CD4-positive, alpha-beta T cell treated with Interleukin-1 beta for 1 hour (primary cell): ENCODE data around the gene TRIM73.
A peak's percentile ranks its signal among the peaks of the same experiment; 100 is the strongest.
"Not testable (repeated sequence)": the region's sequence is repeated elsewhere in the genome, so short reads cannot be mapped to it uniquely, and the experiment has no call there.

Experiments
- DNase-seq, 2 donors: peaks; one replicate each; pipeline ENCODE4 v3.0.0-alpha.2; 2020 to 2022

Gene TRIM73

GRCh38 chr7:75415829-75416373 is 20.5 kb downstream of the TRIM73 start:
- not testable (repeated sequence) for DNase-seq

- not testable (repeated sequence) for DNase-seq
Observed at GRCh38 chr7:75416787-75417186, 21.4 kb downstream of the TRIM73 start.

DNA sequence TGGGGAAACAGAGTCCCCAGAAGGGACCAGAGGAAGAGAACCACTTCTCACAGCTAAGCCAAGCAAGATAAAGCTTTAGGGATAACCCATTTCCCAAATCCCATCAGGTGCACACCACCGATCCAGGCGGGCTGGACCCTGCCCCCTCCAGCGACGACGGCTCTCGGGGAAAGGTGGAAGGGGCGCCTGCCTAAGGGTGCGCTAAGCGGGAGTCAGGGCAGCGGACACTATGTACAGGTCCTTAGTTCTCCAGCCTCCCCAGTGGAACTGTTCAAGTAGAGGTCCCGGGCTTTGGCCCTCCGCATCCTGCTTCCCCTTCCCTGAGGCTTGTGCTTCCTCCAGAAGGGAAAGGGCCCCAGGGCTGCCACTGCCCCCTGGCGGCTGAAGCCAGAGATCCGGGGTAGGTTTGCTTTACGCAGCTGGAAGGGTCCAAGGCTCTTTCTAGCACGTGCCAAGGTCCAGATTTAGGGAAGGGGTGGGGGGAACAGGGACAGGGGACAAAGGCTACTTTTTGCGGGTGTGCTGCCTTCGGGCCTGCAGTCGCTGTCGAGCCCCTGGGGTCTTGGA is 22.9 kb downstream of the TRIM73 start:
- DNase-seq, result not testable (repeated sequence)

DNA sequence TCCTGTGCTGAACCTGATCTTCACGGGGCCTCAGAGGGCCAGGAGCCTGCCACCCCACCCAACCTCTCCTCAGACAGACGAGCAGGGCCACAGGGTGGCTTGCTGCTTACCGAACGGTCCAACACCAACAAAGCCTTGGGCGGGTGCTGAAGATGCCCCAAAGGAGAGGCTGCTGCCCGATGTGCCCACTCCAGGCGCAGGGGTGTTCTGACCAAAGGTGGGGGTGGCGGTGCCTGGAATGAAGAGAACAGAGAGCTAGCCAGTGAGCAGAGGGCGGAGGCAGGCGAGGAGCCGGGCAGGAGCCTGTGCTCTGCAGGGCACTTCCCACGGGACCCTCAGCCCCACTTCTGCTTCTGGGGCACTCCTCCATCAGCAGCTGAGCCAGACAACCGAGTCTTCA is 23.8 kb downstream of the TRIM73 start:
- not testable (repeated sequence) for DNase-seq

- not testable (repeated sequence) for DNase-seq
Observed at GRCh38 chr7:75419693-75420092, 24.3 kb downstream of the TRIM73 start.

DNA sequence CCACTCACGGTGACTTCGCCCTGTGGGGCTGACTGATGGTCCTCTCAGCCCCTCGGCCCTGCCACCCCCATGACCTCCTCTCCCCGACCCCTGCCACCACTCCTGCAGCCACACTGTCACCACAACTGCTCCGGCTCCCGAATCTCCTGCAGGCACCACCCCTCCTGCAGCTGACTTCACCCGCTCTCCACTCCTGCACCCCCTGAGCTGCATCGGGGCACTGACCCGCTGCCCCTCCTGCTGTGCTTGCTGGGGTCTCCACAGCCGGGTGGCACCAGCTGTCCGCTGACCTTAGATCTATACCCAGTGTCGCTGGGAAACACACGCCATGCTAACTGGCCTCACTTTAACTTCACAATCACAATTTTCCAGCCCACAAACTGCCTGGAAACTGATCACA is 24.7 kb downstream of the TRIM73 start:
- not testable (repeated sequence) for DNase-seq

GRCh38 chr7:75421798-75422710 is 26.6 kb downstream of the TRIM73 start:
- peak in 1 of 2 donors; percentile 9 for DNase-seq

- DNase-seq, result not testable (repeated sequence)
Observed at GRCh38 chr7:75423481-75423880, 28.1 kb downstream of the TRIM73 start.

DNA sequence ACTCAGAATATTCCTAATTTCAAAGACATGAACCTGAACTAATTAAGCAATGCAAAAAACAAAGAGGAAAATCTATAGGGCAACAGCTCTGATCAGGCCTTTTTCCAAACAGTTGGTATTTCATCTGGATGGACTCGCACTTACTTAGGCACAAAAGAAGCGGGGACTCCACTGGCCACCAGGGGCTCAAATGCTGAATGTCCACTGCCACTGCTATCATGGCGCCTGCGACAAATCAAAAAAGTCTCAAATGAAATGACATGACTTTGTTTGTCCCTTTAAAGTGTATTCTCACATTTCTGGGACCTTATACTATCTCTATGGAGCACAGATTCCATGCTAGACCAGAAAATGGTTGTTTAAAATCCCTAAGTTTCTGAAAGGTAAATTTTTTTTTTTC is 43.6 kb downstream of the TRIM73 start:
- not testable (repeated sequence) for DNase-seq

DNA sequence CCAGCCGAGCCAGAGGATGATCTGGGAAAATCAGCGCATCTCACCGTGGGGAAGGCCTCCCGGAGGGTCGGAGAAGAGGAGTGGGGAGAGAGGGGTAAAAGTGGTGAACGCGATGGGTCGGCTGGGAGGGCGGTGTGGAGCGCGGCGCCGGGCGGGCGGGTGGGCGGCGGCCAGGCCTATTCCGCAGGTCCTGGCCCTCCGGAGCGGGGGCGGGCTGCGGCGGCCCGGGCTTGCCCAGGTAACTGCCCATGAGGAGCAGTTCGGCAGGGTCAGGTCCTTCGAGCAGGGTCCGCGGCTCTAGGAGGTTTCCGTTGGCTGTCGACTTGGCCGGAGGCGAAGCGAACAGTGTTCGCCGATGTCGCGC is 46.7 kb downstream of the TRIM73 start:
- not testable (repeated sequence) for DNase-seq

GRCh38 chr7:75442465-75443111 is 47.2 kb downstream of the TRIM73 start:
- peak; percentile 42 to 44 for DNase-seq

DNA sequence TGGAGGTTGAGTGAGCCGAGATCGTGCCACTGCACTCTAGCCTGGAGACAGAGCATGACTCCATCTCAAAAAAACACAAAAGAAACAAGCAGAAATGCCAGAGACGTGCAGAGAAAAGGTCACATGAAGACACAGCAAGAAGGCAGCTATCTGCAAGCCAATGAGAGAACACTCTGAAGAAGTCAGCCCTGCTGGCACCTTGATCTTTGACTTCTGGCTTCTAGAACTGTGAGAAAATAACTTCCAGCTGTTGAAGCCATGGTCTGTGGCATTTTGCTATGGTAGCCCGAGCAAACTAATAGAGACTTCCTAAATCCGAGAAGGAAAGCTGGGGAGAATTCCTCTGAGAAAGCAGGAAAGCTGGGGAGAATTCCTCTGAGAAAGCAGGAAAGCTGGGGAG is 54.5 kb downstream of the TRIM73 start:
- DNase-seq, result not testable (repeated sequence)

DNA sequence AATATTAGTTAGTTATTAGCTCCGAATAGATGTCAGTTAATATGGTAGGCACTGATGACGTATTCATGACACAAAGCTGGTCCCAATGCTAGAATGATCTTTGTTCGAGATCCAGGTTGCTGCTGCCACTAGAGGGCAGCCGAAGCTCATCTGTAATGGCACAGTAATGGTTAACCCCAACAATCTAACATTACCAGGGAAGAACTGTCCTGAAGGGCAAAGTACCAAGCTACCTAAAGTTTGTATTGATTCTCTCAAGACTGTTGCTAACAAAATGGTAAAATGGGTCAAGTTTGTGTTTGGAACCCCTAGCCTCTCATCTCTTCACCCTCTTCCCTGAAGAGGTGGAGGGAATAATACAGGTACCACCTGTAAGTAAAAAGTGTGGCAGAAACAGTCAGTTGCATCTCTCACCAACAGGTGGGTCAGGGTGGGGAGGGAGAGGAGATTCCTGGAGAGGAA is 57.1 kb downstream of the TRIM73 start:
- DNase-seq, result peak in 1 of 2 donors; percentile 28
